Peyer's patch (tissue), 4 donors: ENCODE results near the gene GFPT2.

Experiments used
- POLR2A ChIP-seq, 2 donors: fragments of 450-650 bp; IDR thresholded peaks; one replicate each; pipeline ENCODE4 v1.5.1; 2017; ENCODE audit warnings: antibody characterized with exemption in 2 of 2, mild to moderate bottlenecking in 2 of 2, moderate library complexity in 2 of 2
- TF ChIP-seq, protein P1 (sequence below), 6 experiments: fragments of 450-650 bp in 4 of 6; fragments of 200-600 bp in 2 of 6; sonication (generic) in 1 of 6; IDR thresholded peaks; one replicate each; pipeline ENCODE4 v1.5.1; 2017 to 2019; ENCODE audit warnings: antibody characterized with exemption in 6 of 6, mild to moderate bottlenecking in 3 of 6, moderate library complexity in 1 of 6

DNA sequence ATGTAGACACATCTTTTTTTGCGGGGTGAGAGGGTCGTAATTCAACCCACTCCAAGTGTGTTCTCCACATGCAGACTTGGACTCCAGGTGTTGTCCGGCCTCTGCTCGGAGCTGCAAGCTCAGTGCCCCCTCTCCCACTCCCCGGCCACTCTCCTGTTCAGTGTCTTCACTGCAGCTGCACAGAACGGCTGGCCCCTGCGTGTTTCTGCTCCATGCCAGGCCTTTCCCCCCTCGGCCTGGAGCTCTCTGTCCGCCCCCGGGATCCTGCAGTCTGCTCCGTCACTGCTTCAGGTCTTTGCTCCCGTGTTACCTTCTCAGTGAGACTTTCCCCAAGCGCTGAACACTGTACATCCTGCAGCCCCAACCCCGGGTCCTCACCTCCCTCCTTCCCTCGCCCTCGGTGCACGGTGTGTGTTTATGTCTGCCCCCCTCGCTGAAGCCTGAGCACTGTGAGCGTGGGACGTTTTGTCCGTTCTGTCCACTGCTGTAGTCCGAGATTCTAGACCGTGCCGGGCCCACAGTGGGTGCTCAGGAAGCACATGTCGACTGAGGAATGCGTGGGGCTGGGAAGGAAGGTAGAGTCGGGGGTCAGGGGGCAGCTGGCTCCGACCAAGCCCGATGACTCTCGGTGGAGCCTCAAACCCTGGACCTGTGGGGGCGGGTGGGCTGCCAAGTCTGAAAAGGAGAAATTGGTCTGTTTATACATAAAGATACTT, 26.4 kb upstream of the GFPT2 start:
- TF ChIP-seq, protein P1, sequence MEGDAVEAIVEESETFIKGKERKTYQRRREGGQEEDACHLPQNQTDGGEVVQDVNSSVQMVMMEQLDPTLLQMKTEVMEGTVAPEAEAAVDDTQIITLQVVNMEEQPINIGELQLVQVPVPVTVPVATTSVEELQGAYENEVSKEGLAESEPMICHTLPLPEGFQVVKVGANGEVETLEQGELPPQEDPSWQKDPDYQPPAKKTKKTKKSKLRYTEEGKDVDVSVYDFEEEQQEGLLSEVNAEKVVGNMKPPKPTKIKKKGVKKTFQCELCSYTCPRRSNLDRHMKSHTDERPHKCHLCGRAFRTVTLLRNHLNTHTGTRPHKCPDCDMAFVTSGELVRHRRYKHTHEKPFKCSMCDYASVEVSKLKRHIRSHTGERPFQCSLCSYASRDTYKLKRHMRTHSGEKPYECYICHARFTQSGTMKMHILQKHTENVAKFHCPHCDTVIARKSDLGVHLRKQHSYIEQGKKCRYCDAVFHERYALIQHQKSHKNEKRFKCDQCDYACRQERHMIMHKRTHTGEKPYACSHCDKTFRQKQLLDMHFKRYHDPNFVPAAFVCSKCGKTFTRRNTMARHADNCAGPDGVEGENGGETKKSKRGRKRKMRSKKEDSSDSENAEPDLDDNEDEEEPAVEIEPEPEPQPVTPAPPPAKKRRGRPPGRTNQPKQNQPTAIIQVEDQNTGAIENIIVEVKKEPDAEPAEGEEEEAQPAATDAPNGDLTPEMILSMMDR (IDR thresholded peaks at IDR 0.05) = no peak
- TF ChIP-seq POLR2A (IDR thresholded peaks at IDR 0.05) = no peak
